ENCODE measurements around the gene TANGO6.
"Not testable (repeated sequence)": the region's sequence is repeated elsewhere in the genome, so short reads cannot be mapped to it uniquely, and the experiment has no call there.

The TANGO6 gene

GRCh38 chr16:68984467-68984866 is 141.1 kb downstream of the TANGO6 start:
- no peak overlapping the region for H3K9ac ChIP-seq (ENCODE audit: insufficient read length, low read depth)
- DNase-seq (ENCODE audit: low read depth, low spot score): no peak
- H3K4me1 ChIP-seq (ENCODE audit: insufficient read depth, insufficient read length): peaks cover 7% of the 10 kb centered on the region
- H3K9me3 ChIP-seq (ENCODE audit: insufficient read depth, low read length): no peaks in the 10 kb centered on the region
- H3K27me3 ChIP-seq (ENCODE audit: insufficient read depth, insufficient read length): no peaks in the 10 kb centered on the region
- TF ChIP-seq ZNF274 (IDR thresholded peaks at IDR 0.05; ENCODE audit: low read depth, low read length) (no peak), YY1 (IDR thresholded peaks at IDR 0.05; ENCODE audit: insufficient read depth, insufficient read length) (no peak), SUZ12 (IDR thresholded peaks at IDR 0.05; ENCODE audit: extremely low read depth, insufficient read depth, insufficient read length) (no peak)
- H3K36me3 ChIP-seq (ENCODE audit: insufficient read depth, insufficient read length, low read length): peaks cover 3% of the 10 kb centered on the region
- H3K4me3 ChIP-seq (ENCODE audit: insufficient read length, low read depth): no peak overlapping the region

DNA sequence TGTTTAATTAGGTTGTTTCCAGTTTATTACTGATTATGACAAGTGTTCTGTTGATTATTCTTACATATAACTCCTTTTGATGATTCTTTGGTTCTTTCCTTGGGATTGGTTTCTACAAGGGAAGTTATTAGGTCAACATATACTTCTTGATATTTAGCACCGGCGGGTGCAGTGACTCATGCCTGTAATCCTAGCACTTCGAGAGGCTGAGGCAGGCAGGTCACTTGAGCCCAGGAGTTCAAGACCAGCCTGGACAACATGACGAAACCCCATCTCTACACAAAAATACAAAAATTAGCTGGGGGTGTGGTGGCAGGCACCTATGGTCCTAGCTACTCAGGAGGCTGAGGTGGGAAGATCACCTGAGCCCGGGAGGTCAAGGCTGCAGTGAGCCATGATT is 141.9 kb downstream of the TANGO6 start:
- Histone ChIP-seq H3K4me1 (ENCODE audit: insufficient read depth, insufficient read length) (peaks cover 7% of the 10 kb centered on the region), H3K27me3 (ENCODE audit: insufficient read depth, insufficient read length) (no peaks in the 10 kb centered on the region), H3K4me3 (ENCODE audit: insufficient read length, low read depth) (no peak overlapping the region), H3K9me3 (ENCODE audit: insufficient read depth, low read length) (no peaks in the 10 kb centered on the region), H3K9ac (ENCODE audit: insufficient read length, low read depth) (no peak overlapping the region), H3K36me3 (ENCODE audit: insufficient read depth, insufficient read length, low read length) (peaks cover 3% of the 10 kb centered on the region)
- TF ChIP-seq SUZ12 (IDR thresholded peaks at IDR 0.05; ENCODE audit: extremely low read depth, insufficient read depth, insufficient read length) (no peak), ZNF274 (IDR thresholded peaks at IDR 0.05; ENCODE audit: low read depth, low read length) (no peak)
- no peak for DNase-seq (ENCODE audit: low read depth, low spot score)

GRCh38 chr16:68985855-68986254 is 142.5 kb downstream of the TANGO6 start:
- Histone ChIP-seq H3K27me3 (ENCODE audit: insufficient read depth, insufficient read length) (no peaks in the 10 kb centered on the region), H3K36me3 (ENCODE audit: insufficient read depth, insufficient read length, low read length) (peaks cover 3% of the 10 kb centered on the region), H3K4me3 (ENCODE audit: insufficient read length, low read depth) (no peak overlapping the region), H3K9ac (ENCODE audit: insufficient read length, low read depth) (no peak overlapping the region), H3K9me3 (ENCODE audit: insufficient read depth, low read length) (no peaks in the 10 kb centered on the region), H3K4me1 (ENCODE audit: insufficient read depth, insufficient read length) (peaks cover 7% of the 10 kb centered on the region)
- DNase-seq (ENCODE audit: low read depth, low spot score): no peak
- TF ChIP-seq YY1 (IDR thresholded peaks at IDR 0.05; ENCODE audit: insufficient read depth, insufficient read length): no peak
- TF ChIP-seq SUZ12 (IDR thresholded peaks at IDR 0.05; ENCODE audit: extremely low read depth, insufficient read depth, insufficient read length): no peak
- TF ChIP-seq ZNF274 (IDR thresholded peaks at IDR 0.05; ENCODE audit: low read depth, low read length): no peak

DNA sequence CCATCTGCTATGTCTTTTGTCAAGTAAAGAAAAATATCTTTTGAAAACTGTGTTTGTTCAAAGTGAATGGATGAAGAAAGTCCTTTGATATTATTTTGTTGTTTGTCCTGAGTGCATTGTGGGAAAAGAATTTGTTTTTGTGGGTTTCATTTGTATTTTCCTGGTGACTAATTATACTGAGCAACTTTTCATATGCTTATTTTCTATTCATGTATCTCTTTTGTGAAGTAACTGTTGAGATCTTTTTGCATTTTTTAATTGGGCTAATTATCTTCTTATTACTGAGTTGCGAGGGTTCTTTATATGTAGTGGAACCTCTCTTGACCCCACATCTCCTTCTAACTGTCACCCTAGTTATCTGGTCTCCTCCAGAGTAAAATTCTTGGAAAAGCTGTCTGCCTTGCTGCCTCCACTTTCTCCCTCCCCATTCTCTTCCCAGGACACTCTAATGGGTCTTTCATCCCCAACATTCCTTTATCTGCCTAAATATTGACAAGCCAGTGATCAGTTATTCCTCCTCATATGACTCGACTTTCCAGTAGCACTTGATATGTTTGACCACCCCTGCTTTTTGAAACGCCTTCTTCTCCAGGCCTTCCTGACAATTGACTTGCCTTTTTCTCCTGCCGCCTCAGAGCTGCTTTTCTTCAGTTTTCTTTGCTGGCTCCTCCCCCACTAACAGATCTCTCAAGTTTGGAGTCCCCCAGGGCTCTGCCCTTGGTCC is 144.6 kb downstream of the TANGO6 start:
- TF ChIP-seq SUZ12 (IDR thresholded peaks at IDR 0.05; ENCODE audit: extremely low read depth, insufficient read depth, insufficient read length): no peak
- no peak for TF ChIP-seq ZNF274 (IDR thresholded peaks at IDR 0.05; ENCODE audit: low read depth, low read length)
- no peak for TF ChIP-seq YY1 (IDR thresholded peaks at IDR 0.05; ENCODE audit: insufficient read depth, insufficient read length)
- DNase-seq (ENCODE audit: low read depth, low spot score): no peak
- H3K36me3 ChIP-seq (ENCODE audit: insufficient read depth, insufficient read length, low read length): peaks cover 3% of the 10 kb centered on the region
- no peak overlapping the region for H3K9ac ChIP-seq (ENCODE audit: insufficient read length, low read depth)
- H3K9me3 ChIP-seq (ENCODE audit: insufficient read depth, low read length): no peaks in the 10 kb centered on the region
- peaks cover 7% of the 10 kb centered on the region for H3K4me1 ChIP-seq (ENCODE audit: insufficient read depth, insufficient read length)
- no peak overlapping the region for H3K4me3 ChIP-seq (ENCODE audit: insufficient read length, low read depth)
- H3K27me3 ChIP-seq (ENCODE audit: insufficient read depth, insufficient read length): no peaks in the 10 kb centered on the region

DNA sequence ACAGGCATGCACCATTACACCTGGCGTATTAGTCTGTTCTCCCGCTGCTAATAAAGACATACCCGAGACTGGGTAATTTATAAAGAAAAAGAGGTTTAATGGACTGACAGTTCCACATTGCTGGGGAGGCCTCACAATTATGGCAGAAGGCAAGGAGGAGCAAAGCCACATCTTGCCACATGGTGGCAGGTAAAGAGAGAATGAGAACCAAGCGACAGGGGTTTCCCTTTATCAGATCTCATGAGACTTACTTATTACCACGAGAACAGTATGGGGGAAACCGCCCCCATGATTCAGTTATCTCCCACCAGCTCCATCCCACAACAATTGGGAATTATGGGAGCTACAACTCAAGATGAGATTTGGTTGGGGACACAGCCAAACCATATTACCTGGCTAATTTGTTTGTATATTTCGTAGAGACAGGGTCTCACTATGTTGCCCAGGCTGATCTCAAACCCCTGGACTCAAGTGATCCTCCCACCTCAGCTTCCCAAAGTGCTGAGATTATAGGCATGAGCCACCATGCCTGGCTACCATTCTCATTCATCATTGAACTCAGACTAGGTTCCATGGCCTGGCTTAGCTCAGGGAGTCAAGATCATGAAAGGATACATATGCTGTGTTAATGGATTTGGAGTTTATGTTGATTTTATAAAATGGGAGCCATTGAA is 147.0 kb downstream of the TANGO6 start:
- H3K4me1 ChIP-seq (ENCODE audit: insufficient read depth, insufficient read length); H3K4me3 ChIP-seq (ENCODE audit: insufficient read length, low read depth); H3K9ac ChIP-seq (ENCODE audit: insufficient read length, low read depth); H3K36me3 ChIP-seq (ENCODE audit: insufficient read depth, insufficient read length, low read length); H3K27me3 ChIP-seq (ENCODE audit: insufficient read depth, insufficient read length); H3K9me3 ChIP-seq (ENCODE audit: insufficient read depth, low read length); DNase-seq (ENCODE audit: low read depth, low spot score): not testable (repeated sequence)

- TF ChIP-seq YY1 (IDR thresholded peaks at IDR 0.05; ENCODE audit: insufficient read depth, insufficient read length) (no peak), SUZ12 (IDR thresholded peaks at IDR 0.05; ENCODE audit: extremely low read depth, insufficient read depth, insufficient read length) (no peak), ZNF274 (IDR thresholded peaks at IDR 0.05; ENCODE audit: low read depth, low read length) (no peak)
- no peak for DNase-seq (ENCODE audit: low read depth, low spot score)
- H3K4me1 ChIP-seq (ENCODE audit: insufficient read depth, insufficient read length): peaks cover 5% of the 10 kb centered on the region
- no peak overlapping the region for H3K9ac ChIP-seq (ENCODE audit: insufficient read length, low read depth)
- no peaks in the 10 kb centered on the region for H3K27me3 ChIP-seq (ENCODE audit: insufficient read depth, insufficient read length)
- H3K36me3 ChIP-seq (ENCODE audit: insufficient read depth, insufficient read length, low read length): no peaks in the 10 kb centered on the region
- no peaks in the 10 kb centered on the region for H3K9me3 ChIP-seq (ENCODE audit: insufficient read depth, low read length)
- H3K4me3 ChIP-seq (ENCODE audit: insufficient read length, low read depth): no peak overlapping the region
Measured at GRCh38 chr16:68991075-68991474, 147.7 kb downstream of the TANGO6 start.

DNA sequence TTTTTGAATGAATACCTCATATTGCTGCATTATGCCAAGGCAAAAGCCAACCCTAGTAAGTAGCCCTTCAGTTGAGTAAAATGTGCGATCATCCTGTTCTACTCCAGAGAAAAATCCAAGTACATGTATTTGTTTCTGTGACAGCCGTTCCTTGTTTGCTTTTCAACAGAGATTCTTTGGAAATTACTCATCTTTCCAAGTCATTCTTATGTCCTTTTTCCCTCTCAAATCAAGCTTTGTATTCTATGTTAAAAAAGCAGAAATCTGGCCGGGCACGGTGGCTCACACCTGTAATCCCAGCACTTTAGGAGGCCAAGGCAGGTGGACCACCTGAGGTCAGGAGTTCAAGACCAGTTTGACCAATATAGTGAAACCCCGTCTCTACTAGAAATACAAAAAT is 149.2 kb downstream of the TANGO6 start:
- no peaks in the 10 kb centered on the region for H3K36me3 ChIP-seq (ENCODE audit: insufficient read depth, insufficient read length, low read length)
- peaks cover 5% of the 10 kb centered on the region for H3K4me1 ChIP-seq (ENCODE audit: insufficient read depth, insufficient read length)
- no peaks in the 10 kb centered on the region for H3K9me3 ChIP-seq (ENCODE audit: insufficient read depth, low read length)
- no peak for DNase-seq (ENCODE audit: low read depth, low spot score)
- H3K4me3 ChIP-seq (ENCODE audit: insufficient read length, low read depth): no peak overlapping the region
- no peak for TF ChIP-seq SUZ12 (IDR thresholded peaks at IDR 0.05; ENCODE audit: extremely low read depth, insufficient read depth, insufficient read length)
- TF ChIP-seq YY1 (IDR thresholded peaks at IDR 0.05; ENCODE audit: insufficient read depth, insufficient read length): no peak
- no peak for TF ChIP-seq ZNF274 (IDR thresholded peaks at IDR 0.05; ENCODE audit: low read depth, low read length)
- no peak overlapping the region for H3K9ac ChIP-seq (ENCODE audit: insufficient read length, low read depth)
- no peaks in the 10 kb centered on the region for H3K27me3 ChIP-seq (ENCODE audit: insufficient read depth, insufficient read length)

Measured in NT2/D1 (cell line).